GM15510 (cell line): ENCODE results near the gene SEMA3D.

Experiments
- POLR2A ChIP-seq: IDR thresholded peaks from 3 replicates; pipeline ENCODE4 v1.6.1; 2011; ENCODE audit warnings: borderline replicate concordance; ENCODE audit not compliant: insufficient read length; ENCODE audit errors: extremely low read depth

The SEMA3D gene

DNA sequence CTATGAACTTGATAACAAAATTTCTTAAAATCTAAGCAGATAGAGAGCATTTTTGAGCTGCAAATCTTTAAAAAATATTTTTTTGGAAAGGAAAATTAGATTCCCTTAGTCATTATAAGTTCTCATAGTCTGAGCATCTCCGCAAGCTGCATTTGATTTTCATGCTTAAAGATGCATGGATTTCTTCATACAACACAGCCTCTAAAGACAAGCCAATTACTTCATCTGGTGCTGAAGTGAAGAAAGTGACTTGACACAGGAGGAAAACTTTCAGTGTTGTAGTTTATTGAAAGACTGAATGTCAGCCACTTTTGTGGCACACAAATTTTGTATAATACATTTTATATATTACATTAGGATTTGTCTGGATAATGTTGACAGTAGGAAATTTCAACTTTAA lies 22.5 kb downstream of the SEMA3D start:
- TF ChIP-seq POLR2A: no peak

DNA sequence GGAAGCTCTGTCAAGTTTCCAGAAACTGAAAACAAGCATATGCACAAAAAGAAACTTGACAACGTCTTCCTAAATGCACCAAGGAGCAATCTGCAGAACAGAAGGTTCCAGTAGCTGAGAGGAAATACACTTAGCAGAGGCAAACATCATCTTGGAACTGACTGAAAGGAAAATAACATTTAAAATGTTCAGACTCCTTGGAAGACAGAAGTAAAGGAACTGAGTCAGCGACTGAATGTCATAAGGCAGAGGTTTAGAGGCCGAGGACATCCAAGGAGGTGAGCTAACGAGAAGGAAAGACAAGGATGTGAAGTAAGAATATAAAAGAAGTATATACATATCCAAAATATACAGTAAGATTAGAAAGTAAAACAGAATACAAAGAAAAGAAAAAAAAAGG lies 24.1 kb downstream of the SEMA3D start:
- no peak for TF ChIP-seq POLR2A

DNA sequence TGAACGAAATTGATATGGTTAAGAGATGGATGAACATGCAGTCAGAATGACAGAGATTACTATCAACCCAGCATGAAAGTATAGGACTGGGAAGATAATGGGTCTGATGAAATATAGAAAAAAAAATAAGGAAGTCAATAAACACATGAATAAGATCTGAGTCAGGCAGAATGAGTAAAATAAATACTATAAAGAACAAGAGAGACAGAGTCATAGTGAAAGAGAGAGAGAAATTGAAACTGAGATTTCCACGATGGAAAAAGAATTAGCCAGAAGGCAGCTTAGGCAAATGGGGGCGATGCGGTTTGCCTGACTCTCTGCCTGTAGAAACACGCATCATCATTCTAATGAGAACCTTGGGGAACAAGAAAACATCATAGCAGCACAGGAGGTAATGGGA lies 26.6 kb downstream of the SEMA3D start:
- no peak for TF ChIP-seq POLR2A

DNA sequence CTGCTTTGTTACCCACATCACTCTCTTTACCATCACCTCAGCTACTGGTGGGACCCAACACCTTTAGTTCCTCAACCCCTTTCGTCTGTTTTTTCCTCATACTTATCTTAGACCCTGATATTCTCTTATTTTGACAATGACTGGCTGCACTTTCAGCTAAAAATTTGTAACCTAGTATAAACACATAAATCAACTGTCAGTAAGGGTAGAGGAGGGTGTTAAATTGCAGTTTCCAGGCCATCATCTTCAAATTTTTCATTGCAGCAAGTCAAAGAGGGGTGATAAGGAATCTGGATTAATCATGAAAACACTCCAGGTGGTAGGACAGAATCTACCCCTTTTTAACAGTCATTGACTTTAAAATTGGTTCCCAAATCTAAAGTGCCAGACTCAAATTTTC lies 27.9 kb downstream of the SEMA3D start:
- TF ChIP-seq POLR2A: no peak

DNA sequence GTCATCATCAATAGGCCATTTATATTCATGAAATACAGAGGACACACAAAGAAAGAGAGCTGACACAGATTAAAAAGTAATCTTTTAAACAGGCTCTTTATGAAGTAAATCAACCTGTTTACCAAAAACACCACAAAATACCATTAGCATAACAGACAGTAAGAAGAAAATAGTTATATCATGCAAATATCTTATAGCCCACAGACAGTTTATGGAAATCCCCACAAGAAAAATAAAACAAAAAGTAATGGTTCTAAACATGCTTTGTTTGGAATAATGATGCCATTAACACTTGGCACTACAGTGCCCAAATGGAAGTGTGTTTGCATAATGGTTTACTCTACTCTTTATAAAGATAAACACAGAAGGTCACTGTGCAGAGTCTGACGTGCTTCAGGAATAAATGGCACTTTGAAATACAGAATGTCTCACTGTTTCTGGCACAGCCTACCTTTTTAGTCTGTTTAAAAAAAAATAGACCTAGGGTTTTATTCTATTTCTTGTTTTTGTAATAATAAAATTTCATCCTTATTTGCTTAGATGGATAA lies 30.1 kb downstream of the SEMA3D start:
- no peak for TF ChIP-seq POLR2A

DNA sequence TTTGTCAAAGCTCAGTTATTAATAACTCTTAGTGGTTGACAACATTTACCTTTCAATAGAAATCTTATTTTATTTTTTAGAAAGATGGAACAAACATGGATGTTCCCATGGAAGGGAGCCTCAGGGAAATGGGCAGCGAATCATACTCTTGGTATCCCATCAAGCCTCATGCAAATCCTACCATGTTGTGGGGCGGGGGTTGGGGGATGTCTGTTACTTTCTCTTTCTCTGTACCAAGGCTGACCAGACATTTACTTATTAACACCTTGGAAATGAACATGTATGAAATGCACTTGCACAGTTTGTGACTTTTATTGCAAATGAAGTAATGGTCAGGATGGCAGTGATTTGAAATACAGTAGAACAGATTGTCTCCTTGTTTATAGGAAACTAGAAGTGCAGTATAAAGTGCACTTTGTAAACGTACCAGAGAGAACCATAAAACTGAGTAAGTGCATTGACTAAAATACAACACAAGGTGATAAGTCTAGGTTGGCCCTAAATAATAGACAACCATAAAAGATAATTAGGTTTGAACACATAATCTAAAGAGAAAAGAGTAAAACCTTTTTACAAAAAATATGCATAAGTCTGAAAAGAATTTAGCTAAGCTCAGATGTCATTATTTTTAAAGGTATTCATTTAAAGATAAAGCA lies 32.4 kb downstream of the SEMA3D start:
- TF ChIP-seq POLR2A: no peak

DNA sequence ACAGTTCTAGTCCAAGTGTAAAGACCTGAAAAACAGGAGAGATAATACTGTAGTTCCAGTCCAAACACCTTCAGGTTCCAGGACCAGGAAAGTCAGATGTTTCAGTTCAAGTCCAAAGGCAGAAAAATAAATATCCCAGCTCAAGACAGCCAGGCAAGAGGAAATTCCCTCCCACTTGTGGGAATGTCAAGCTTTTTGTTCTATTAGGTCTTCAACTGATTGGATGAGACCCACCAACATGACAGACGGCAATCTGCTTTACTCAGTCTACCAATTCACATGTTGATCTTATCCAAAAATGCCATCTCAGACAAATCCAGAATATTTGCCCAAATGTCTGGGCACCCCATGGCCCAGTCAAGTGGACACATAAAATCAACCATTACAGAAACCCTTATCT lies 33.1 kb downstream of the SEMA3D start:
- TF ChIP-seq POLR2A: no peak

DNA sequence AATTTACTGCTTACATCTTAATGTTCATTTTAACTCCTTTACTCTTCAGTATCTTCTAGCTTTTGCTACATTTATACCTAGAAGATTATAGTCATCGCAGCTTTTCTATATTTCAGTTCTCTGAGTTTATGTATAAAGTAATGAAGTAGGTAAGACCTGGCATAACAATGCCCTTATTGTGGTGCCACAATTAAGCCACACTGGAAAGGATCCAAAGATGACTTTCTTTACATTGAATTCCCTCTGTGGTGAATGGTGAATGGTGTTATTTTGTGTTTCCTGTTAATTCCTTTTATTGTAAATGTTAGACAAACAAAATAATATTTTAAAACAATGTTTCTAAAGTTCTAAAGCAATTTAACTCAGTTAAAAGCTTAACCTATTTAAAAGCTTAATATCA lies 36.2 kb downstream of the SEMA3D start:
- no peak for TF ChIP-seq POLR2A

DNA sequence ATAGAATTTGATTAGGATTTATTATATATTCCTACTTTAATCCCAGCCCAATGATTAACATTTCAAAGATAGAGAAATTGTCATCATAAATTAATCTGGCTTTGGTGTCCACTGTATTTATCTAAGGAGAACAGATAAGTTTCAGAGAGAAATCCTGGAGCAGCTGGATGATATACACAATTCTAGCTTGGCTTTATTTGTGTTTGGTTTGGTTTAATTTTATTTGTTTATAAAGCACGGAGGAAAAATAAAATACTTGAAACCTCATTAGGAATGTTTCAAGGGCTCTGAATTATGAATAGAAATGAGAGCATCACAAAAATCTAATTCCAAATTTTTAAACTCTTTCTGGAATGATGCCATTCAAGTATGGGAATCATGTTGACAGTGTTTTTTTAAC lies 42.1 kb downstream of the SEMA3D start:
- TF ChIP-seq POLR2A: no peak

DNA sequence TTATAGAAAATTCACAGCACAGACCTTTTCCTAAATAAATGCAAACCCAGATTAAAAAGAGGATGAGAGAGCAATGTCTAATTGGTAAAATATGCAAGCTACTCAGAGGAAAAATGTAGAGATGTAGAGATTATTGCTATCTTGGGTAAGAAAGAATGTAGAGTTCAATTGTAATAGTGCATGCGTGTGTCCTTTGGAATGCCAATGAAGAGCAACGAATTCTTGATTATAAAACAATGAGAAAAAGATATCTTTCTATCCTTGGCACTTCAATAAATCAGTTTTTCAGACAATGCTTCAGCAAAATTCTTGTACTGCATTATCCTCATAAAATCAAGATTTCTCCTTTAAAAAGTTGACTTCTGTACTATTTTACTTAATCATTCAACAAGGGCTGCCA lies 50.9 kb downstream of the SEMA3D start:
- TF ChIP-seq POLR2A: no peak

DNA sequence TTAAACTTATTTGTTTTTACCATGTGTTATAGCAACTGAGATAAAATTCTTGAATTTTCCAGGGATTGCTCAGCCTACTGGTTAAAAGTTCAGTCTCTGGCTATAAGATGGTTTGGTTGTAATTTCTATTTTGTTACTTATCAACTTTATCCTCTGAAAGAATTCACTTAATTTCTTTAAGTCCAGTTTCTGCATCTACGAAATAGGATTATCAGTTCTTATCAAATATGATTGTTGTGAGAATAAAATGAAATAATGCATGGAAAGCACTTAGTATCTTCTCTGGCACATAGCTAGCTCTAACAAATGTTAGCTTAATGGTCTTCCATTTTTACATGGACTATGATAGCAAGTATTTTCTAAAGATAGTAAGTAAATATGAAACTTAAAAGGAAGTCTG lies 53.3 kb downstream of the SEMA3D start:
- TF ChIP-seq POLR2A: no peak

DNA sequence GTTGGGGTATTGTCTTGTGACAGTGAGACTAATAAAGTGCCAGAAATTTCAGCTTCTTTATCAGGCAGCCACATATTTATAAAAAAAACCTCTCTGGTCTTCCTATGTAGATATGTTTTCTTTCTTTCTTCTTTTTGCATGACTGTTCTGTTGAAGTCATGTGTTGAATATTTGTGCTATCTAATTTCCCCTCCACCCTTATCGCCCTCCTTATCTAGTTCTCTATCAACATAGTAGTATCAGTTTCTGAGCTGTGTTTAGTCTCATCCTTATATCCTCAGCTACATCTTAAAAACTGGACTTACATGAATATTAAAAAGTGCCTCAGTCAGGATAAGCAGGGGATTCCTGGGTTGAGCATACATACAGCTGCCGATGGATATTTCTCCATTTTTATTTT lies 53.9 kb downstream of the SEMA3D start:
- TF ChIP-seq POLR2A: no peak

DNA sequence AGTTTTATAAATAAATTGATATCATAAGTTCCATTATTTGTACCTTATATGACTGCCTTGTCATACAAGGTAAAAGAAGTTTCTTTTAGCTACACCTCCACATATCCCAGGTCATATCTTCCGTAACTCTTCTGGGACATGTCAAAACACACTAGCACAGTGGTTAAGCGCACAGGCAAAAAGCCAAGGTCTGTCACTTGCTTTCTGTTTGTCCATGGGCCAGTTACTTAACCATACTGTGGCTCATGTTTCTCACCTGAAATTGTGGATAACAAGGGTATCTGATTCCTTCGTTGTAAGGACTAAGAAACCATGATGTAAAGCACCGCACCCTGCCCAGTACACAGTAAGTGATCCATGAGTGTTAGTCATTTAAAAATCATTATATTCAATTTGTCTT lies 56.2 kb downstream of the SEMA3D start:
- no peak for TF ChIP-seq POLR2A

DNA sequence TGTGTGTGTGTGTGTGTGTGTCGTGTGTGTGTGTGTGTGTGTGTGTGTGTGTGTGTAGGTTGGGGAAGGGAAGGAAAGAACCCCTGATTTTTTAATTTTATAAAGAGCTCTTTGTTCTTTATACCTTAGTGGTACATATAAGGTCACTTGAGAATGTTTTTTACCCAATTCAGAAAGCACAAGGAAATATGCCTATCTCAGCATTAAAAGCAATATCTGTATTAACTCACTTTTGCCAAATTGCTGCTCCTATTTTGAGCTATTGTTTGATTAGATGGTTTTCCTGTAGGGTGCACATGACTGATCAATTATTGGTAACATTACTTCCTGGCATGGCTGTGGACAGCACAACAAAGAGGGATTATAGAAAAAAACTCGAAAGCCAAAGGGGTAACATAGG lies 60.5 kb downstream of the SEMA3D start:
- TF ChIP-seq POLR2A: no peak

DNA sequence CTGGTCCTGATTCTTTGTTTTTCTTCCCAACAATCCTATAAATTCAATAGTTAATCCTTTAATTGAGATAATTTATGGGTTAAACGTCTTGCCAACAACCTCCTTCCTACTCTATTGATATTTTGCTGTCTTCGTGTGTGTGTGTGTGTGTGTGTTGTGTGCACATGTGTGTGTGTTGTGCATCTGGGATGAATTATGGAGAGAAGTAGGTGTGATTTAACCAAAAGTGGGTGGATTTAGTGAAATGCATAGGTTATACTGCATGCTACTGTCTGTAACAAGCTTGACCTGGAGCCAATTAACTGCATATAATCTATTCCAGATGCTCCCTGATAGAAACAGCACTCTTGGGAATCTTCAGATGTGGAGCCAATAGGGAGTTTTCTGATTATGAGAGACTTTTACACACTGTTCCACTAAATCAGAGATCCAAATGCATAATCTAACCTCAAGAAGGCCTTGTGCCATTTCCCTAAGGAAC lies 61.2 kb downstream of the SEMA3D start:
- no peak for TF ChIP-seq POLR2A

DNA sequence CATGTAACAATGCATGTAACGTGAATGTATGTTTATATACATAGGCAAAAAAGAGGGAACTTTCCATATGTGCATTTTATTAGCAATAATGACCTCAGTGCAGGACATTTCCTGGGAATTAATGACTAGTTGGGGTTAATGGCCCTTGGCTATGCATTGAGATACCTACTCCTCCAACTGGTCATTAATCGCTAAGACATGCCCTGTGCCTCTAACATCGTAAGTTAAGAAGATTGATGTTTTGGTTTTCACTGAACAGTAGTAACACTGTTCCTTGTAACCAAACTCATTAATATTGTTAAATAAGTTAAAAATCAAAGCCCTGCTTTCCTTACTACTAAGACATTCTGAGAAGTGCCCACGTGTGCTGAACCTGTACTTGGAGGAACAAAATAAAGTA lies 61.7 kb downstream of the SEMA3D start:
- no peak for TF ChIP-seq POLR2A
